ENCODE measurements around the gene EXOC1L. TPM values are rescaled to one million over a fixed set of nuclear protein-coding genes. Genes with fewer than 3 reads are reported as not detected.

EXOC1L gene
- total and polyA plus RNA-seq, 2 of the 13 experiments (the other 11 are each of a cell fraction or from before 2014, with no cell fraction given): not detected

DNA sequence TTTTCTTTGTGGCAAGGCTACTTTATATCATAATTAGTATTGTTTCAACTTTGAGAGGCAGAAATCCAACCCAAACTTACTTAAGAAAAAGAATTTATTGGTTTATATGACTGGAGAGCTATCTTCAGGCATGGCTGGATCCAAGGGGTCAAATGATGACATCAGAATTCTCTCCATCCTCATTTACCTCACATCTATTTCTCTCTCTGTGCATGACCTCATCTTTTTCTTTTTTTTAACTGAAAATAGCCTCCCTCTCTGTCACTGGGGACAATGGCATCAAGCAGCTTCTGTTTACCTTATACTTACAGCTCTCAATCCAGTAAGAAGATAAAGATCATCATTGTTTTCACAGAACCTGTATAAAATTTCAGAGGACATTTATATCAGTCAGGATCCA, 12.0 kb upstream of the EXOC1L start:
- CTCF ChIA-PET (ENCODE audit: low intra/inter-chr PET ratio, low total read pairs): no interaction called here
- H3K4me3 ChIP-seq (replicated peaks in 1 of 3; ENCODE audit: insufficient read depth in 1 of 3, low read depth in 2 of 3, low read length in 3 of 3): no peak overlapping the region
- no peaks in the 10 kb centered on the region for H4K20me1 ChIP-seq (ENCODE audit: insufficient read depth, low read length)
- ATAC-seq: no peak
- in situ Hi-C loops (cut with HindIII; ENCODE audit: extremely low pct_ligation_motif_present, low pct_unique_long_range_greater_than_20kb) (no loop called here), intact Hi-C loops (cut with micrococcal nuclease; ENCODE audit: unreplicated experiment) (no loop called here)
- no peak overlapping the region for H3K9ac ChIP-seq (ENCODE audit: insufficient read depth, low read depth, low read length)
- H3K27me3 ChIP-seq (ENCODE audit: control insufficient read depth in 1 of 2, insufficient read depth in 2 of 2, low read length in 2 of 2): peaks cover 0 to 3% of the 10 kb centered on the region in 2 experiments; a peak in 2 of 5 replicates
- POLR2A ChIA-PET: no interaction called here
- no TSS peak for BruUV-seq (replicated peaks)
- H2AFZ ChIP-seq (ENCODE audit: low read length): no peak overlapping the region
- H3K4me2 ChIP-seq (ENCODE audit: low read depth, low read length): no peak overlapping the region
- no peaks in the 10 kb centered on the region for H3K79me2 ChIP-seq (ENCODE audit: insufficient read depth, low read length)
- H3K27ac ChIP-seq (ENCODE audit: extremely low read length, insufficient read depth, low read length): no peak overlapping the region
- no peaks in the 10 kb centered on the region for H3K4me1 ChIP-seq (ENCODE audit: insufficient read depth, low read length)
- H3K9me3 ChIP-seq (ENCODE audit: low read length): no peaks in the 10 kb centered on the region
- no peaks in the 10 kb centered on the region for H3K36me3 ChIP-seq (replicated peaks in 1 of 2; ENCODE audit: control insufficient read depth in 1 of 2, insufficient read depth in 2 of 2, low read length in 2 of 2)
- no peak for DNase-seq (ENCODE audit: low spot score)
- TF ChIP-seq SIX1 (CRISPR knock-in tag; IDR thresholded peaks at IDR 0.05; ENCODE audit: borderline replicate concordance) (no peak), ATF7 (IDR thresholded peaks at IDR 0.05) (peak; percentile 84), ATF7 (CRISPR knock-in tag; IDR thresholded peaks at IDR 0.05) (no peak), ZNF18 (CRISPR knock-in tag; IDR thresholded peaks at IDR 0.05; ENCODE audit: insufficient replicate concordance) (no peak), ATRX (CRISPR knock-in tag; IDR thresholded peaks at IDR 0.05; ENCODE audit: borderline replicate concordance) (no peak), CREB1 (IDR thresholded peaks at IDR 0.05) (0 out of 2 replicates have a peak, but pooled peaks have one; percentile 34), CREB1 (CRISPR knock-in tag; IDR thresholded peaks at IDR 0.05) (no peak)
- FAIRE-seq: no peak

DNA sequence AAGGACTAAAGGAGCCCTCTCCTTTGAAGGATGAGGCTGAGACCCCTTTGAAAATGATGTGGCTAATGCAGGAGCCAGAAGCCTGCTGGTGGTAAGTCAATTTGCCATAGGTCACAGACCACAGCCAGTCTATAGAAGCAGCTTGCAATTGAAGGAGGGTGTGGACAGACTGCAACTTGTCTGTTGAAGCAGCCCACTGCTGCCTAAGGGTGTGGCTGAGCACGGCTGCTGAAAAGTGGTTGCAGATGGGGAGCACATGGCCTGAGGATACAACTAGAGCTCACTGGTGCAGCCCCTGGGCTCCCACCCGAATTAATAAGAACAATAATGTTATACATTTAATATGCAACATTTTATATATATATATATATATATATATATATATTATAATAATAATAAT, 11.4 kb upstream of the EXOC1L start:
- ATAC-seq (no peak), DNase-seq (ENCODE audit: low spot score) (no peak), FAIRE-seq (no peak)
- no peaks in the 10 kb centered on the region for H3K9me3 ChIP-seq (ENCODE audit: low read length)
- intact Hi-C loops (cut with micrococcal nuclease; ENCODE audit: unreplicated experiment) (no loop called here), in situ Hi-C loops (cut with HindIII; ENCODE audit: extremely low pct_ligation_motif_present, low pct_unique_long_range_greater_than_20kb) (no loop called here)
- POLR2A ChIA-PET: no interaction called here
- H3K27me3 ChIP-seq (ENCODE audit: control insufficient read depth in 1 of 2, insufficient read depth in 2 of 2, low read length in 2 of 2): peaks cover 0 to 3% of the 10 kb centered on the region in 2 experiments; a peak in 2 of 5 replicates
- no peak overlapping the region for H3K9ac ChIP-seq (ENCODE audit: insufficient read depth, low read depth, low read length)
- H3K4me1 ChIP-seq (ENCODE audit: insufficient read depth, low read length): no peaks in the 10 kb centered on the region
- H2AFZ ChIP-seq (ENCODE audit: low read length): no peak overlapping the region
- no peaks in the 10 kb centered on the region for H4K20me1 ChIP-seq (ENCODE audit: insufficient read depth, low read length)
- H3K27ac ChIP-seq (ENCODE audit: extremely low read length, insufficient read depth, low read length): no peak overlapping the region
- H3K4me2 ChIP-seq (ENCODE audit: low read depth, low read length): no peak overlapping the region
- CTCF ChIA-PET (ENCODE audit: low intra/inter-chr PET ratio, low total read pairs): no interaction called here
- BruUV-seq (replicated peaks): no TSS peak
- no peak overlapping the region for H3K4me3 ChIP-seq (replicated peaks in 1 of 3; ENCODE audit: insufficient read depth in 1 of 3, low read depth in 2 of 3, low read length in 3 of 3)
- no peaks in the 10 kb centered on the region for H3K79me2 ChIP-seq (ENCODE audit: insufficient read depth, low read length)
- WGBS (ENCODE audit: low lambda C conversion rate): 0% methylated on average over 2 of the region's 2 CpGs
- H3K36me3 ChIP-seq (replicated peaks in 1 of 2; ENCODE audit: control insufficient read depth in 1 of 2, insufficient read depth in 2 of 2, low read length in 2 of 2): no peaks in the 10 kb centered on the region
- TF ChIP-seq SCMH1 (CRISPR knock-in tag; IDR thresholded peaks at IDR 0.05; ENCODE audit: borderline replicate concordance) (no peak), ZNF607 (CRISPR knock-in tag; IDR thresholded peaks at IDR 0.05; ENCODE audit: borderline replicate concordance) (no peak), U2AF1 (optimal IDR thresholded peaks at IDR 0.05; ENCODE audit: low read depth, low read length) (no peak), ZNF333 (CRISPR knock-in tag; IDR thresholded peaks at IDR 0.05; ENCODE audit: borderline replicate concordance) (no peak), ZBTB21 (CRISPR knock-in tag; IDR thresholded peaks at IDR 0.05) (no peak), ZNF710 (CRISPR knock-in tag; IDR thresholded peaks at IDR 0.05; ENCODE audit: borderline replicate concordance) (no peak), ZNF564 (CRISPR knock-in tag; IDR thresholded peaks at IDR 0.05) (no peak), PAWR (CRISPR knock-in tag; IDR thresholded peaks at IDR 0.05; ENCODE audit: borderline replicate concordance) (no peak)
- TF ChIP-seq, protein P1, sequence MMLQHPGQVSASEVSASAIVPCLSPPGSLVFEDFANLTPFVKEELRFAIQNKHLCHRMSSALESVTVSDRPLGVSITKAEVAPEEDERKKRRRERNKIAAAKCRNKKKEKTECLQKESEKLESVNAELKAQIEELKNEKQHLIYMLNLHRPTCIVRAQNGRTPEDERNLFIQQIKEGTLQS (CRISPR knock-in tag; IDR thresholded peaks at IDR 0.05): no peak

All from HepG2 (cell line).